ENCODE measurements around the gene FTO. TPM values are rescaled to one million over a fixed set of nuclear protein-coding genes. Genes with fewer than 3 reads are reported as not detected.

Gene FTO
- total RNA-seq, 4 donors from 2014 or later: 63.2 to 151 (median 105) TPM

- Histone ChIP-seq H3K4me1 (no peaks in the 10 kb centered on the region), H3K36me3 (no peaks in the 10 kb centered on the region), H3K27ac (peak overlapping the region; percentile 35 to 48), H3K9me3 (no peaks in the 10 kb centered on the region), H3K27me3 (no peaks in the 10 kb centered on the region), H3K4me3 (no peak overlapping the region)
- DNase-seq: peak; percentile 44 to 47
- TF ChIP-seq CTCF (IDR thresholded peaks at IDR 0.05) (no peak), POLR2A (IDR thresholded peaks at IDR 0.05) (no peak)
- intact Hi-C loops (cut with DNase I; ENCODE audit: low total_unique reads): no loop called here
These were observed 72.0 kb downstream of the FTO start for GRCh38 chr16:53775821-53776431.

- Histone ChIP-seq H3K9me3 (no peaks in the 10 kb centered on the region), H3K4me1 (no peaks in the 10 kb centered on the region), H3K4me3 (no peak overlapping the region), H3K27me3 (no peaks in the 10 kb centered on the region), H3K36me3 (no peaks in the 10 kb centered on the region), H3K27ac (no peak overlapping the region)
- intact Hi-C loops (cut with DNase I; ENCODE audit: low total_unique reads): no loop called here
- TF ChIP-seq POLR2A (IDR thresholded peaks at IDR 0.05): no peak
- TF ChIP-seq CTCF (IDR thresholded peaks at IDR 0.05): no peak
- DNase-seq: no peak
These were observed 75.2 kb downstream of the FTO start for GRCh38 chr16:53779186-53779585.

- Histone ChIP-seq H3K4me3 (no peak overlapping the region), H3K9me3 (no peaks in the 10 kb centered on the region), H3K4me1 (no peaks in the 10 kb centered on the region), H3K36me3 (no peaks in the 10 kb centered on the region), H3K27me3 (no peaks in the 10 kb centered on the region), H3K27ac (no peak overlapping the region)
- no peak for TF ChIP-seq CTCF (IDR thresholded peaks at IDR 0.05)
- TF ChIP-seq POLR2A (IDR thresholded peaks at IDR 0.05): no peak
- DNase-seq: no peak
- intact Hi-C loops (cut with DNase I; ENCODE audit: low total_unique reads): no loop called here
These were observed 76.1 kb downstream of the FTO start for GRCh38 chr16:53780051-53780450.

- TF ChIP-seq CTCF (IDR thresholded peaks at IDR 0.05) (no peak), POLR2A (IDR thresholded peaks at IDR 0.05) (no peak)
- Histone ChIP-seq H3K36me3 (no peaks in the 10 kb centered on the region), H3K4me1 (no peaks in the 10 kb centered on the region), H3K27me3 (no peaks in the 10 kb centered on the region), H3K27ac (no peak overlapping the region), H3K4me3 (no peak overlapping the region), H3K9me3 (no peaks in the 10 kb centered on the region)
- intact Hi-C loops (cut with DNase I; ENCODE audit: low total_unique reads): no loop called here
- no peak for DNase-seq
These were observed 77.2 kb downstream of the FTO start for GRCh38 chr16:53781023-53781605.

- Histone ChIP-seq H3K27me3 (no peaks in the 10 kb centered on the region), H3K4me3 (no peak overlapping the region), H3K9me3 (no peaks in the 10 kb centered on the region), H3K27ac (no peak overlapping the region), H3K36me3 (no peaks in the 10 kb centered on the region), H3K4me1 (no peaks in the 10 kb centered on the region)
- DNase-seq: no peak
- intact Hi-C loops (cut with DNase I; ENCODE audit: low total_unique reads): no loop called here
- TF ChIP-seq CTCF (IDR thresholded peaks at IDR 0.05) (no peak), POLR2A (IDR thresholded peaks at IDR 0.05) (no peak)
These were observed 78.2 kb downstream of the FTO start for GRCh38 chr16:53782148-53782547.

Data from uterus (tissue), 4 donors.